Gastrocnemius medialis (tissue), 4 donors: Measurements from ENCODE around the gene GALNT18. TPM values are rescaled to one million over a fixed set of nuclear protein-coding genes. Genes with fewer than 3 reads are reported as not detected.

Source experiments
- ATAC-seq, 2 donors: fragments of 150-250 bp; one replicate each; pipeline ENCODE4 v1.9.1; 2016
- DNase-seq, 2 donors: peaks; one replicate each; pipeline ENCODE4 v3.0.0-alpha.2; 2019
- H3K27ac ChIP-seq, 4 donors: fragments of 200-600 bp; sonication (generic); 1 replicate in 1 of 4; 2 replicates in 3 of 4; pipeline ENCODE4 v1.5.1; 2016 to 2018; ENCODE audit warnings: mild to moderate bottlenecking in 2 of 4, moderate library complexity in 1 of 4
- H3K27me3 ChIP-seq, 3 donors: fragments of 200-600 bp; sonication (generic) in 2 of 3; 1 replicate in 1 of 3; 2 replicates in 2 of 3; pipeline versions ENCODE4 v1.5.1 to v1.6.0; 2016 to 2019; ENCODE audit warnings: mild to moderate bottlenecking in 1 of 3, moderate library complexity in 1 of 3
- H3K36me3 ChIP-seq, 2 donors: fragments of 200-600 bp; sonication (generic) in 1 of 2; one replicate each; pipeline ENCODE4 v1.5.1; 2017 to 2018
- H3K4me1 ChIP-seq, 2 donors: fragments of 200-600 bp; sonication (generic) in 1 of 2; one replicate each; pipeline ENCODE4 v1.5.1; 2016 to 2017; ENCODE audit warnings: mild to moderate bottlenecking in 2 of 2
- H3K4me3 ChIP-seq, 4 donors: fragments of 200-600 bp; sonication (generic) in 3 of 4; 1 replicate in 1 of 4; 2 replicates in 3 of 4; pipeline ENCODE4 v1.5.1; 2016 to 2019; ENCODE audit warnings: mild to moderate bottlenecking in 2 of 4
- H3K9me3 ChIP-seq, 3 donors: fragments of 200-600 bp; sonication (generic) in 2 of 3; 1 replicate in 1 of 3; 2 replicates in 2 of 3; pipeline ENCODE4 v1.5.1; 2016 to 2019
- CTCF ChIP-seq, 5 experiments: fragments of 450-650 bp in 3 of 5; fragments of 200-600 bp in 2 of 5; sonication (generic) in 2 of 5; IDR thresholded peaks in 4 of 5; conservative IDR thresholded peaks in 1 of 5; 1 replicate in 4 of 5; 2 replicates in 1 of 5; pipeline ENCODE4 v1.5.1; 2016 to 2019; ENCODE audit warnings: antibody characterized with exemption in 5 of 5, mild to moderate bottlenecking in 3 of 5, moderate library complexity in 3 of 5
- POLR2A ChIP-seq, 2 donors: fragments of 450-650 bp; IDR thresholded peaks; one replicate each; pipeline ENCODE4 v1.6.1; 2017; ENCODE audit warnings: antibody characterized with exemption in 2 of 2, mild to moderate bottlenecking in 2 of 2, moderate library complexity in 2 of 2
- in situ Hi-C, 4 donors: fragments of 200-750 bp; cut with MboI; loops; one replicate each; pipeline versions ENCODE4 v1.15.0 to v1.8.0; 2017; ENCODE audit warnings: low sequenced_read_pairs in 4 of 4
- intact Hi-C: fragments of 100-400 bp; cut with DNase I; formaldehyde crosslinking; loops from one replicate; pipeline ENCODE4 v1.15.1; 2023; ENCODE audit warnings: low total_unique reads
- total RNA-seq, 4 donors: library from RNA; depleted of rRNA; stranded (reverse); fragments of >200 nt; gene quantifications; one replicate each; pipeline versions ENCODE4 v1.1.0 to v1.2.3, GENCODE V29; 2016

GALNT18 gene
- total RNA-seq, 4 donors from 2014 or later = 10.5 to 29.2 (median 11.2) TPM

DNA sequence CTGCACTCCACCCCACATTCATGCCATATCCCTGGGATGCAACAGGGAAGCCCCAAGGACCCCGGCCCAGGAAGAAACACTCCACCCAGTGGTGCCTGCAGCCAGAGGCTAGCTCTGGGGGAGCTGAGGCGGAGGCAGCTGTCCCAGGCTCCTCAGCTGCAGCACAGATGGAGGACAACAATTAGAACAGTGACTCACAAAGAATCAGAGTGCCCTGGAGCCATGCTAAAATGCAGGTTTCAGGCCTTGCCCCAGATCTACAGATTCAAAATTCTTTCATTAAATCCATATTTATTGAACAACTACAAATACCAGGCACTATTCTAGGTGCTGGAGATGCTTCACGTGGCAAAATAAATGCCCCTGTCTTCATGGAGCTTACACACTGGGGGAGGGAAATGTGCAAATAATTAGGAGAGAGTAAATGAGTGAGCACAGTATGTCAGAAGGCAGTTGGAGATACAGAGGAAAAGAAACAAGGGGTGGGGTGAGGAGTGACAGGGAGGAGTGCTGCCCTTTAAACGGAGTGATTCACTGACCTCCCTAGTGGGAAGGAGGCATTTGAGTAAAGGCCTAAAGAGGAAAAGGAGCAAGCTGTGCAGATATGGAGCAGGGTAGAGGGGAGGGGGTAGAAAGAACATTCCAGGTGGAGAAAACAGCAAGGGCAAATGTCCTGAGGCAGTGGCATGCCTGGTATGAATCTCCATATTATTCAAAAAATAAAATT, 195.4 kb downstream of the GALNT18 start:
- in situ Hi-C loops (no loop called here), intact Hi-C loops (no loop called here)
- Histone ChIP-seq H3K4me3 (no peak overlapping the region), H3K36me3 (no peaks in the 10 kb centered on the region), H3K27me3 (no peaks in the 10 kb centered on the region), H3K9me3 (no peaks in the 10 kb centered on the region), H3K4me1 (peaks cover 28 to 44% of the 10 kb centered on the region in 2 donors), H3K27ac (peak overlapping the region in 1 of 4 donors; percentile 72)
- no peak for TF ChIP-seq POLR2A (IDR thresholded peaks at IDR 0.05)
- TF ChIP-seq CTCF (IDR thresholded peaks at IDR 0.05 in 4 of 5, conservative IDR thresholded peaks at IDR 0.05 in 1 of 5) = no peak
- DNase-seq (no peak), ATAC-seq (no peak)

GRCh38 chr11:11425806-11426205, 196.0 kb downstream of the GALNT18 start:
- no peaks in the 10 kb centered on the region for H3K27me3 ChIP-seq
- no peaks in the 10 kb centered on the region for H3K9me3 ChIP-seq
- H3K36me3 ChIP-seq = no peaks in the 10 kb centered on the region
- in situ Hi-C loops (no loop called here), intact Hi-C loops (no loop called here)
- no peak for TF ChIP-seq POLR2A (IDR thresholded peaks at IDR 0.05)
- TF ChIP-seq CTCF (IDR thresholded peaks at IDR 0.05 in 4 of 5, conservative IDR thresholded peaks at IDR 0.05 in 1 of 5) = no peak
- ATAC-seq (no peak), DNase-seq (no peak)
- H3K4me1 ChIP-seq = peaks cover 31 to 49% of the 10 kb centered on the region in 2 donors
- H3K4me3 ChIP-seq = no peak overlapping the region
- H3K27ac ChIP-seq = no peak overlapping the region

DNA sequence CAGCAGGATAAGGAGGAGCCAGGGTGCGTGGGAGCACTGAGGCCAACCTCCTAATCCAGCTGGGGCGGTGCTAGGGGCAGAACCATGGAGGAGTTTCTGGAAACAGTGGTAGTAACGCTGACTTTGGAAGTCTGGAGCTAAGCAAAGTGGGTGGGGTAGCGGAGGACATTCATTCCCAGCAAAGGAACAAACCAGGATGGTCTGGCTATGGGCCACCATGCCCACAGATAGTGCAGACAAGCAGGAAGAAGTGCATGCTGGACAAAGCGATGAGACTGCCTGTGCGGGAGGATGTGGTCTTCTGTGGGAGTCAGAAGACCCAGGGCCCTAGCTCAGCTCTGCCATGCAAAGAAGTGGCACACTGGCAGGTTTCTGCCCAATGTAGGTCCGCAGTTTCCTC, 197.1 kb downstream of the GALNT18 start:
- no peaks in the 10 kb centered on the region for H3K36me3 ChIP-seq
- no peak for ATAC-seq
- intact Hi-C loops (no loop called here), in situ Hi-C loops (no loop called here)
- peaks cover 32 to 59% of the 10 kb centered on the region in 2 donors for H3K4me1 ChIP-seq
- DNase-seq = no peak
- no peaks in the 10 kb centered on the region for H3K9me3 ChIP-seq
- H3K27ac ChIP-seq = no peak overlapping the region
- no peak overlapping the region for H3K4me3 ChIP-seq
- TF ChIP-seq POLR2A (IDR thresholded peaks at IDR 0.05) = no peak
- no peak for TF ChIP-seq CTCF (IDR thresholded peaks at IDR 0.05 in 4 of 5, conservative IDR thresholded peaks at IDR 0.05 in 1 of 5)
- no peaks in the 10 kb centered on the region for H3K27me3 ChIP-seq

DNA sequence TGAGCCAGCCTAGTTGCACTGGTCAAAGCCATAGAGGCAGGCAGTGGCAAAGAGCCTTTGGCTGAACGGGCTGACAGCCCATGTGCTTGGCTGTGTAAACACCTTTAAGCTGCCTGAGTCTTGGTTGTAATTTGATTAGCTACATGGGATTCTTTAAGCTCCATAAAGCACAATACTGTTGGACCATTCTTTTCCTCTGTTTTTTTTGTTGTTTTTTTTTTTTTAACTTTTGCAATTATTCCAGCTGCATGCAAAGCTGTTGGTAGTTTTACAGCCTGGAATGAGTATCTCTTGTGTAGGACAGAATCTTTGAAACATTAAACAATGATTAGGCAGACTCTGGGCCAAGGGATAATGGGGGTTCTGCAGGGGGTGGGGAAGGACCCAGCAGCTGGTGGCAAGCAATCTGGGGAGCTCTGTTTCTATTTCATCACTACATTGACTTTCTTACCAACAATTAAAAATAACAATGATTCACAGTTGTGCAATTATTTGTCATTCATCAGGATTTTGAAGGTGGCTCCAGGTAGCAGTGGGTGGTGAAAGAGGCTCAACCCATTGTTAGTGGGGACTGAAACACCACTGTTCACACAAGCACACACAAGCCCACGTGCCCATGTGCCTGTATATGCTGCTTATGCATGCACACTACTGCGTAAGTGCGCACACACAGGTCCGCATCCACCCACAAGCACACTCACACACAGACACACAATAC, 199.2 kb downstream of the GALNT18 start:
- H3K4me1 ChIP-seq = peaks cover 25 to 49% of the 10 kb centered on the region in 2 donors
- TF ChIP-seq POLR2A (IDR thresholded peaks at IDR 0.05) (no peak), CTCF (IDR thresholded peaks at IDR 0.05 in 4 of 5, conservative IDR thresholded peaks at IDR 0.05 in 1 of 5) (no peak)
- no peaks in the 10 kb centered on the region for H3K9me3 ChIP-seq
- ATAC-seq = no peak
- no peak overlapping the region for H3K27ac ChIP-seq
- in situ Hi-C loops (no loop called here), intact Hi-C loops (no loop called here)
- no peaks in the 10 kb centered on the region for H3K36me3 ChIP-seq
- H3K4me3 ChIP-seq = no peak overlapping the region
- DNase-seq = no peak
- H3K27me3 ChIP-seq = no peaks in the 10 kb centered on the region
